Liver (tissue), 9 donors: ENCODE measurements around the gene BSN. TPM values are rescaled to one million over a fixed set of nuclear protein-coding genes. Genes with fewer than 3 reads are reported as not detected.

Experiments
- DNase-seq: peaks from one replicate; pipeline ENCODE4 v3.0.0-alpha.2; 2017; ENCODE audit warnings: low spot score
- H3K27ac ChIP-seq, 2 donors: one replicate each; pipeline ENCODE4 v1.7.0; 2013; ENCODE audit warnings: inconsistent platforms in 2 of 2, low read length in 2 of 2, control low read depth in 1 of 2, low read depth in 1 of 2, mild to moderate bottlenecking in 1 of 2
- H3K27me3 ChIP-seq, 4 donors: one replicate each; pipeline versions ENCODE4 v1.6.1 to v1.7.0; 2013; ENCODE audit warnings: low read length in 3 of 4, inconsistent platforms in 1 of 4, mild to moderate bottlenecking in 1 of 4, moderate library complexity in 1 of 4; ENCODE audit not compliant: control insufficient read depth in 4 of 4, insufficient read depth in 4 of 4
- H3K36me3 ChIP-seq, 4 donors: one replicate each; pipeline versions ENCODE4 v1.6.1 to v1.7.0; 2013; ENCODE audit warnings: low read length in 3 of 4, mild to moderate bottlenecking in 3 of 4, low read depth in 1 of 4, moderate library complexity in 1 of 4; ENCODE audit not compliant: control insufficient read depth in 4 of 4, insufficient read depth in 3 of 4
- H3K4me1 ChIP-seq, 4 donors: one replicate each; pipeline versions ENCODE4 v1.6.1 to v1.7.0; 2013; ENCODE audit warnings: low read length in 3 of 4, mild to moderate bottlenecking in 3 of 4, moderate library complexity in 1 of 4; ENCODE audit not compliant: control insufficient read depth in 4 of 4, insufficient read depth in 4 of 4
- H3K4me3 ChIP-seq, 3 donors: one replicate each; pipeline versions ENCODE4 v1.6.1 to v1.7.0; 2013; ENCODE audit warnings: low read length in 3 of 3, control low read depth in 1 of 3, low read depth in 1 of 3, mild to moderate bottlenecking in 1 of 3
- H3K9ac ChIP-seq, 2 donors: one replicate each; pipeline ENCODE4 v1.7.0; 2013; ENCODE audit warnings: low read length in 2 of 2, mild to moderate bottlenecking in 2 of 2, moderate library complexity in 2 of 2, control low read depth in 1 of 2, low read depth in 1 of 2
- H3K9me3 ChIP-seq, 4 donors: one replicate each; pipeline versions ENCODE4 v1.6.1 to v1.7.0; 2013; ENCODE audit warnings: low read length in 3 of 4; ENCODE audit not compliant: control insufficient read depth in 4 of 4
- EGR1 ChIP-seq, 2 donors: IDR thresholded peaks; 2 replicates each; pipeline ENCODE4 v1.6.1; 2016 to 2018; ENCODE audit warnings: antibody characterized with exemption in 2 of 2, low read depth in 2 of 2
- FOXA1 ChIP-seq: IDR thresholded peaks from 2 replicates; pipeline ENCODE4 v1.6.1; 2016; ENCODE audit warnings: antibody characterized with exemption
- FOXA2 ChIP-seq: IDR thresholded peaks from 2 replicates; pipeline ENCODE4 v1.6.1; 2016; ENCODE audit warnings: antibody characterized with exemption
- GABPA ChIP-seq, 2 donors: IDR thresholded peaks in 1 of 2; conservative IDR thresholded peaks in 1 of 2; 2 replicates each; pipeline ENCODE4 v1.6.1; 2016; ENCODE audit warnings: antibody characterized with exemption in 2 of 2, mild to moderate bottlenecking in 1 of 2, moderate library complexity in 1 of 2
- HNF4A ChIP-seq, 2 donors: conservative IDR thresholded peaks; 2 replicates each; pipeline ENCODE4 v1.6.1; 2016; ENCODE audit warnings: antibody characterized with exemption in 2 of 2, mild to moderate bottlenecking in 2 of 2
- HNF4G ChIP-seq: IDR thresholded peaks from 2 replicates; pipeline ENCODE4 v1.6.1; 2016; ENCODE audit warnings: antibody characterized with exemption
- JUND ChIP-seq, 2 donors: IDR thresholded peaks; 2 replicates each; pipeline ENCODE4 v1.6.1; 2016; ENCODE audit warnings: antibody characterized with exemption in 2 of 2
- NR2F2 ChIP-seq: IDR thresholded peaks from 2 replicates; pipeline ENCODE4 v1.6.1; 2016; ENCODE audit warnings: antibody characterized with exemption
- RAD21 ChIP-seq, 2 donors: IDR thresholded peaks; 2 replicates each; pipeline ENCODE4 v1.6.1; 2016; ENCODE audit warnings: antibody characterized with exemption in 2 of 2, mild to moderate bottlenecking in 2 of 2
- RXRA ChIP-seq, 2 donors: IDR thresholded peaks; 2 replicates each; pipeline ENCODE4 v1.6.1; 2017 to 2018; ENCODE audit warnings: antibody characterized with exemption in 2 of 2, mild to moderate bottlenecking in 1 of 2
- SP1 ChIP-seq: IDR thresholded peaks from 2 replicates; pipeline ENCODE4 v1.6.1; 2018; ENCODE audit warnings: antibody characterized with exemption, mild to moderate bottlenecking
- TAF1 ChIP-seq: conservative IDR thresholded peaks from 2 replicates; pipeline ENCODE4 v1.6.1; 2016; ENCODE audit warnings: antibody characterized with exemption, mild to moderate bottlenecking
- YY1 ChIP-seq: IDR thresholded peaks from 2 replicates; pipeline ENCODE4 v1.6.1; 2016; ENCODE audit warnings: antibody characterized with exemption, mild to moderate bottlenecking
- WGBS: extraction: QIAGEN DNeasy Blood & Tissue Kit; methylation state at CpG from one replicate; pipeline ENCODE4 v1.1.7; 2013; 5-methylcytosine and 5-hydroxymethylcytosine counted together
- polyA plus RNA-seq, 2 donors: library from polyadenylated mRNA; stranded (reverse) in 1 of 2; unstranded in 1 of 2; fragments of 200-250 nt in 1 of 2; fragments of >200 nt in 1 of 2; fragmentation: Nextera tagmentation in 1 of 2; extraction: Ambion mirVana in 1 of 2; gene quantifications; one replicate each; pipeline versions ENCODE4 v1.2.1 to v1.2.3, GENCODE V29; 2013 to 2015
- total RNA-seq, 2 donors: library from RNA; depleted of rRNA; stranded (reverse); fragments of >200 nt; gene quantifications; one replicate each; pipeline ENCODE4 v1.2.3, GENCODE V29; 2014
- TF ChIP-seq, protein P1 (sequence below): IDR thresholded peaks from 2 replicates; pipeline ENCODE4 v1.6.1; 2016; ENCODE audit warnings: antibody characterized with exemption
- TF ChIP-seq, protein P2 (sequence below): IDR thresholded peaks from 2 replicates; pipeline ENCODE4 v1.6.1; 2016; ENCODE audit warnings: antibody characterized with exemption
- TF ChIP-seq, protein P3 (sequence below): fragments of 150-350 bp; IDR thresholded peaks from 2 replicates; pipeline ENCODE4 v1.5.1; 2017; ENCODE audit warnings: improper control_type of control experiment, low read depth, low read length; ENCODE audit not compliant: missing input control
- TF ChIP-seq, protein P4 (sequence below): IDR thresholded peaks from 2 replicates; pipeline ENCODE4 v1.6.1; 2016; ENCODE audit warnings: antibody characterized with exemption, mild to moderate bottlenecking
- TF ChIP-seq, protein P5 (sequence below): IDR thresholded peaks from 2 replicates; pipeline ENCODE4 v1.6.1; 2016; ENCODE audit warnings: antibody characterized with exemption
- donor health status: healthy.
- donor health status: healthy.
- donor health status: healthy.
- donor health status: healthy.
- donor health status: healthy.

The BSN gene
- total and polyA plus RNA-seq, 4 donors = 0.32 to 0.67 (median 0.40) TPM

DNA sequence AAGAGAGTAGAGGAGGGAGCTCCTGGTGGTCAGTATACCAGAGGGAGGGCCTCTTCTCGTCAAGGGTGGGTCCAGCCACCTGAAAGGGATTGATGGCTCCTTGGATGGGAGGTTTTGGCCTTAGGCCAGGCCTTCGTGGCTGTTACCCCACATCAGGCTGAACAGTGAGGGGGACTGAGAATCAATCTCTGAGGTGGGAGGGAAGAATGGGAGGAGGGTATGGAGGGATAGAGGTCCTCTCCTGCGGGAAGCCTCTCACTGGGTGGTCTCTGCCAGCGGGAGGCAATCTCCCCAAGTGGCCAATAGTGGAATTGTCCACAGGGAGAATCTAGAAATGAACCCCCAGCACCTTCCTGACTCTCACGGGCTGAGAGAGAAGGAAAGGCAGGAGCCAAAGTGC lies 53.5 kb downstream of the BSN start:
- no peak for TF ChIP-seq FOXA1
- no peak for TF ChIP-seq FOXA2
- TF ChIP-seq, protein P1, sequence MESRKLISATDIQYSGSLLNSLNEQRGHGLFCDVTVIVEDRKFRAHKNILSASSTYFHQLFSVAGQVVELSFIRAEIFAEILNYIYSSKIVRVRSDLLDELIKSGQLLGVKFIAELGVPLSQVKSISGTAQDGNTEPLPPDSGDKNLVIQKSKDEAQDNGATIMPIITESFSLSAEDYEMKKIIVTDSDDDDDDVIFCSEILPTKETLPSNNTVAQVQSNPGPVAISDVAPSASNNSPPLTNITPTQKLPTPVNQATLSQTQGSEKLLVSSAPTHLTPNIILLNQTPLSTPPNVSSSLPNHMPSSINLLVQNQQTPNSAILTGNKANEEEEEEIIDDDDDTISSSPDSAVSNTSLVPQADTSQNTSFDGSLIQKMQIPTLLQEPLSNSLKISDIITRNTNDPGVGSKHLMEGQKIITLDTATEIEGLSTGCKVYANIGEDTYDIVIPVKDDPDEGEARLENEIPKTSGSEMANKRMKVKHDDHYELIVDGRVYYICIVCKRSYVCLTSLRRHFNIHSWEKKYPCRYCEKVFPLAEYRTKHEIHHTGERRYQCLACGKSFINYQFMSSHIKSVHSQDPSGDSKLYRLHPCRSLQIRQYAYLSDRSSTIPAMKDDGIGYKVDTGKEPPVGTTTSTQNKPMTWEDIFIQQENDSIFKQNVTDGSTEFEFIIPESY = no peak
- TF ChIP-seq JUND (IDR thresholded peaks at IDR 0.05) = no peak
- no peak for TF ChIP-seq NR2F2
- H3K4me1 ChIP-seq = no peaks in the 10 kb centered on the region

DNA sequence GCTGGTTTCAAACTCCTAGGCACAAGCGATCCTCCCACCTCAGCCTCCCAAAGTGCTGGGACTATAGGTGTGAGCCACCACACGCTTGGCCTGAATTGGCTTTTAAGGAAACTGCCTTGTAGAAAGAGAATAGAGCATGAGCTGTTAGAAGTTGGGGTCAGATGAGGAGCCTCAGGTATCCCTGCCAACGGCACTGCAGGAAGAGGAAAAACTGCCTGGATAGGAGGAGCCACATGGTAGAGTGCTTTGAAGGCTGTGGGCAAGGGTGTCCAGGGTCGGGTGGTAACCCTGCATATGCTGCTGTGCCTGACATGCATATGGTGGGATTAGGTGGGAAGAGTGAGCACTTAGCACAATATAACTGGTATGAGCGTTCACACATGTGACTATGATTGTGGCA lies 55.0 kb downstream of the BSN start:
- no peaks in the 10 kb centered on the region for H3K9me3 ChIP-seq
- H3K36me3 ChIP-seq = no peaks in the 10 kb centered on the region
- no peak overlapping the region for H3K9ac ChIP-seq
- TF ChIP-seq FOXA2 (no peak), TAF1 (no peak), GABPA (IDR thresholded peaks at IDR 0.05 in 1 of 2, conservative IDR thresholded peaks at IDR 0.05 in 1 of 2) (no peak), SP1 (no peak), HNF4G (no peak), JUND (IDR thresholded peaks at IDR 0.05) (no peak), EGR1 (IDR thresholded peaks at IDR 0.05; ENCODE audit: low read depth in 2 of 2) (no peak), NR2F2 (no peak), YY1 (no peak), RXRA (IDR thresholded peaks at IDR 0.05) (no peak), FOXA1 (no peak), HNF4A (conservative IDR thresholded peaks at IDR 0.05) (no peak), RAD21 (IDR thresholded peaks at IDR 0.05) (no peak)
- TF ChIP-seq, protein P2, sequence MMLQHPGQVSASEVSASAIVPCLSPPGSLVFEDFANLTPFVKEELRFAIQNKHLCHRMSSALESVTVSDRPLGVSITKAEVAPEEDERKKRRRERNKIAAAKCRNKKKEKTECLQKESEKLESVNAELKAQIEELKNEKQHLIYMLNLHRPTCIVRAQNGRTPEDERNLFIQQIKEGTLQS = no peak
- TF ChIP-seq, protein P3, sequence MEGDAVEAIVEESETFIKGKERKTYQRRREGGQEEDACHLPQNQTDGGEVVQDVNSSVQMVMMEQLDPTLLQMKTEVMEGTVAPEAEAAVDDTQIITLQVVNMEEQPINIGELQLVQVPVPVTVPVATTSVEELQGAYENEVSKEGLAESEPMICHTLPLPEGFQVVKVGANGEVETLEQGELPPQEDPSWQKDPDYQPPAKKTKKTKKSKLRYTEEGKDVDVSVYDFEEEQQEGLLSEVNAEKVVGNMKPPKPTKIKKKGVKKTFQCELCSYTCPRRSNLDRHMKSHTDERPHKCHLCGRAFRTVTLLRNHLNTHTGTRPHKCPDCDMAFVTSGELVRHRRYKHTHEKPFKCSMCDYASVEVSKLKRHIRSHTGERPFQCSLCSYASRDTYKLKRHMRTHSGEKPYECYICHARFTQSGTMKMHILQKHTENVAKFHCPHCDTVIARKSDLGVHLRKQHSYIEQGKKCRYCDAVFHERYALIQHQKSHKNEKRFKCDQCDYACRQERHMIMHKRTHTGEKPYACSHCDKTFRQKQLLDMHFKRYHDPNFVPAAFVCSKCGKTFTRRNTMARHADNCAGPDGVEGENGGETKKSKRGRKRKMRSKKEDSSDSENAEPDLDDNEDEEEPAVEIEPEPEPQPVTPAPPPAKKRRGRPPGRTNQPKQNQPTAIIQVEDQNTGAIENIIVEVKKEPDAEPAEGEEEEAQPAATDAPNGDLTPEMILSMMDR = no peak
- TF ChIP-seq, protein P4, sequence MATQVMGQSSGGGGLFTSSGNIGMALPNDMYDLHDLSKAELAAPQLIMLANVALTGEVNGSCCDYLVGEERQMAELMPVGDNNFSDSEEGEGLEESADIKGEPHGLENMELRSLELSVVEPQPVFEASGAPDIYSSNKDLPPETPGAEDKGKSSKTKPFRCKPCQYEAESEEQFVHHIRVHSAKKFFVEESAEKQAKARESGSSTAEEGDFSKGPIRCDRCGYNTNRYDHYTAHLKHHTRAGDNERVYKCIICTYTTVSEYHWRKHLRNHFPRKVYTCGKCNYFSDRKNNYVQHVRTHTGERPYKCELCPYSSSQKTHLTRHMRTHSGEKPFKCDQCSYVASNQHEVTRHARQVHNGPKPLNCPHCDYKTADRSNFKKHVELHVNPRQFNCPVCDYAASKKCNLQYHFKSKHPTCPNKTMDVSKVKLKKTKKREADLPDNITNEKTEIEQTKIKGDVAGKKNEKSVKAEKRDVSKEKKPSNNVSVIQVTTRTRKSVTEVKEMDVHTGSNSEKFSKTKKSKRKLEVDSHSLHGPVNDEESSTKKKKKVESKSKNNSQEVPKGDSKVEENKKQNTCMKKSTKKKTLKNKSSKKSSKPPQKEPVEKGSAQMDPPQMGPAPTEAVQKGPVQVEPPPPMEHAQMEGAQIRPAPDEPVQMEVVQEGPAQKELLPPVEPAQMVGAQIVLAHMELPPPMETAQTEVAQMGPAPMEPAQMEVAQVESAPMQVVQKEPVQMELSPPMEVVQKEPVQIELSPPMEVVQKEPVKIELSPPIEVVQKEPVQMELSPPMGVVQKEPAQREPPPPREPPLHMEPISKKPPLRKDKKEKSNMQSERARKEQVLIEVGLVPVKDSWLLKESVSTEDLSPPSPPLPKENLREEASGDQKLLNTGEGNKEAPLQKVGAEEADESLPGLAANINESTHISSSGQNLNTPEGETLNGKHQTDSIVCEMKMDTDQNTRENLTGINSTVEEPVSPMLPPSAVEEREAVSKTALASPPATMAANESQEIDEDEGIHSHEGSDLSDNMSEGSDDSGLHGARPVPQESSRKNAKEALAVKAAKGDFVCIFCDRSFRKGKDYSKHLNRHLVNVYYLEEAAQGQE = no peak
- TF ChIP-seq, protein P1 = no peak
- TF ChIP-seq, protein P5, sequence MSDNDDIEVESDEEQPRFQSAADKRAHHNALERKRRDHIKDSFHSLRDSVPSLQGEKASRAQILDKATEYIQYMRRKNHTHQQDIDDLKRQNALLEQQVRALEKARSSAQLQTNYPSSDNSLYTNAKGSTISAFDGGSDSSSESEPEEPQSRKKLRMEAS = no peak
- 93% methylated on average over 5 of the region's 5 CpGs for WGBS
- H3K27ac ChIP-seq = no peak overlapping the region
- no peaks in the 10 kb centered on the region for H3K27me3 ChIP-seq
- no peak overlapping the region for H3K4me3 ChIP-seq
- DNase-seq = no peak
- H3K4me1 ChIP-seq = no peaks in the 10 kb centered on the region

More for the DNA sequence above, 53.5 kb downstream of the BSN start:
- H3K27me3 ChIP-seq = no peaks in the 10 kb centered on the region
- no peaks in the 10 kb centered on the region for H3K36me3 ChIP-seq
- no peak overlapping the region for H3K9ac ChIP-seq
- no peak for DNase-seq
- H3K4me3 ChIP-seq = no peak overlapping the region
- H3K27ac ChIP-seq = no peak overlapping the region
- 60% methylated on average over 5 of the region's 5 CpGs for WGBS
- H3K9me3 ChIP-seq = no peaks in the 10 kb centered on the region
